ENCODE measurements around the gene MCHR2.

GRCh38 chr6:99946005-99946404 lies 48.0 kb downstream of the MCHR2 start:
- TF ChIP-seq POLR2A (IDR thresholded peaks at IDR 0.05): no peak
- no peak for TF ChIP-seq CTCF (IDR thresholded peaks at IDR 0.05)
